ENCODE data around the gene CHKB. TPM values are rescaled to one million over a fixed set of nuclear protein-coding genes. Genes with fewer than 3 reads are reported as not detected.

CHKB gene
- total RNA-seq, 1 donor from 2014 or later, result 147 TPM

- peak overlapping the region; percentile 87 for H3K27ac Mint-ChIP-seq (ENCODE audit: unreplicated experiment)
- peaks cover 7% of the 10 kb centered on the region for H3K27me3 Mint-ChIP-seq (ENCODE audit: unreplicated experiment)
- no peaks in the 10 kb centered on the region for H3K36me3 Mint-ChIP-seq (ENCODE audit: unreplicated experiment)
- TF ChIP-seq CTCF (IDR thresholded peaks at IDR 0.05; ENCODE audit: partially characterized antibody, unreplicated experiment), result no peak
- H3K4me1 Mint-ChIP-seq (ENCODE audit: low read depth, unreplicated experiment), result peaks cover 17% of the 10 kb centered on the region
- DNase-seq, result no peak
- H3K9me3 Mint-ChIP-seq (ENCODE audit: unreplicated experiment), result peaks cover 11% of the 10 kb centered on the region
- peak overlapping the region; percentile 87 for H3K4me3 Mint-ChIP-seq (ENCODE audit: unreplicated experiment)
These were observed 1.4 kb downstream of the CHKB start for GRCh38 chr22:50581031-50581949.

GRCh38 chr22:50579752-50580151 lies 2.9 kb downstream of the CHKB start:
- no peak for DNase-seq
- TF ChIP-seq CTCF (IDR thresholded peaks at IDR 0.05; ENCODE audit: partially characterized antibody, unreplicated experiment), result no peak
- no peak overlapping the region for H3K4me3 Mint-ChIP-seq (ENCODE audit: unreplicated experiment)
- H3K27ac Mint-ChIP-seq (ENCODE audit: unreplicated experiment), result no peak overlapping the region
- H3K27me3 Mint-ChIP-seq (ENCODE audit: unreplicated experiment), result peaks cover 7% of the 10 kb centered on the region
- peaks cover 17% of the 10 kb centered on the region for H3K4me1 Mint-ChIP-seq (ENCODE audit: low read depth, unreplicated experiment)
- H3K36me3 Mint-ChIP-seq (ENCODE audit: unreplicated experiment), result no peaks in the 10 kb centered on the region
- H3K9me3 Mint-ChIP-seq (ENCODE audit: unreplicated experiment), result peaks cover 16% of the 10 kb centered on the region

GRCh38 chr22:50578776-50579310 lies 3.8 kb downstream of the CHKB start:
- Mint-ChIP-seq H3K27me3 (ENCODE audit: unreplicated experiment) (peaks cover 7% of the 10 kb centered on the region), H3K9me3 (ENCODE audit: unreplicated experiment) (peaks cover 16% of the 10 kb centered on the region), H3K27ac (ENCODE audit: unreplicated experiment) (no peak overlapping the region), H3K36me3 (ENCODE audit: unreplicated experiment) (no peaks in the 10 kb centered on the region), H3K4me3 (ENCODE audit: unreplicated experiment) (peak overlapping the region; percentile 55), H3K4me1 (ENCODE audit: low read depth, unreplicated experiment) (peaks cover 17% of the 10 kb centered on the region)
- TF ChIP-seq CTCF (IDR thresholded peaks at IDR 0.05; ENCODE audit: partially characterized antibody, unreplicated experiment), result no peak
- DNase-seq, result no peak

- H3K36me3 Mint-ChIP-seq (ENCODE audit: unreplicated experiment), result no peaks in the 10 kb centered on the region
- peaks cover 2% of the 10 kb centered on the region for H3K27me3 Mint-ChIP-seq (ENCODE audit: unreplicated experiment)
- peak within 1 kb of the TSS; percentile 55 for H3K4me3 Mint-ChIP-seq (ENCODE audit: unreplicated experiment)
These were observed 4.5 kb downstream of the CHKB start, which contains the start of gene CPT1B for GRCh38 chr22:50577987-50578775. CPT1B (minus strand) TSS chr22:50578427; CDS start chr22:50577915, 512 bp downstream.

More at GRCh38 chr22:50577987-50578775, 4.5 kb downstream of the CHKB start, which contains the start of gene CPT1B:
- DNase-seq, result peak; percentile 50
- Mint-ChIP-seq H3K9me3 (ENCODE audit: unreplicated experiment) (peaks cover 12% of the 10 kb centered on the region), H3K27ac (ENCODE audit: unreplicated experiment) (no peak within 1 kb of the TSS), H3K4me1 (ENCODE audit: low read depth, unreplicated experiment) (peaks cover 14% of the 10 kb centered on the region)
- TF ChIP-seq CTCF (IDR thresholded peaks at IDR 0.05; ENCODE audit: partially characterized antibody, unreplicated experiment), result no peak

Data from glutamatergic neuron (in vitro differentiated cells).